Mucosa of rectum (tissue), 2 donors: ENCODE results near the gene PRKAG2.

Experiments used
- H3K27ac ChIP-seq, 2 donors: one replicate each; pipeline ENCODE4 v1.7.0; 2013; ENCODE audit warnings: inconsistent platforms in 2 of 2, low read depth in 2 of 2, low read length in 2 of 2
- H3K27me3 ChIP-seq, 2 donors: one replicate each; pipeline ENCODE4 v1.7.0; 2013; ENCODE audit warnings: low read length in 2 of 2; ENCODE audit not compliant: control insufficient read depth in 2 of 2, insufficient read depth in 2 of 2
- H3K36me3 ChIP-seq, 2 donors: one replicate each; pipeline ENCODE4 v1.7.0; 2013; ENCODE audit warnings: low read length in 2 of 2; ENCODE audit not compliant: control insufficient read depth in 2 of 2, insufficient read depth in 2 of 2
- H3K4me1 ChIP-seq, 2 donors: one replicate each; pipeline ENCODE4 v1.7.0; 2013; ENCODE audit warnings: low read length in 2 of 2, mild to moderate bottlenecking in 1 of 2; ENCODE audit not compliant: control insufficient read depth in 2 of 2, insufficient read depth in 2 of 2
- H3K4me3 ChIP-seq, 2 donors: one replicate each; pipeline ENCODE4 v1.7.0; 2013; ENCODE audit warnings: low read length in 2 of 2
- H3K9ac ChIP-seq, 2 donors: one replicate each; pipeline ENCODE4 v1.7.0; 2013; ENCODE audit warnings: low read length in 2 of 2, low read depth in 1 of 2, mild to moderate bottlenecking in 1 of 2
- H3K9me3 ChIP-seq, 2 donors: one replicate each; pipeline ENCODE4 v1.7.0; 2013; ENCODE audit warnings: low read length in 2 of 2; ENCODE audit not compliant: control insufficient read depth in 2 of 2
- donor health status: healthy.
- donor health status: Normal muscosa, but diverticular disease.

PRKAG2 gene

DNA sequence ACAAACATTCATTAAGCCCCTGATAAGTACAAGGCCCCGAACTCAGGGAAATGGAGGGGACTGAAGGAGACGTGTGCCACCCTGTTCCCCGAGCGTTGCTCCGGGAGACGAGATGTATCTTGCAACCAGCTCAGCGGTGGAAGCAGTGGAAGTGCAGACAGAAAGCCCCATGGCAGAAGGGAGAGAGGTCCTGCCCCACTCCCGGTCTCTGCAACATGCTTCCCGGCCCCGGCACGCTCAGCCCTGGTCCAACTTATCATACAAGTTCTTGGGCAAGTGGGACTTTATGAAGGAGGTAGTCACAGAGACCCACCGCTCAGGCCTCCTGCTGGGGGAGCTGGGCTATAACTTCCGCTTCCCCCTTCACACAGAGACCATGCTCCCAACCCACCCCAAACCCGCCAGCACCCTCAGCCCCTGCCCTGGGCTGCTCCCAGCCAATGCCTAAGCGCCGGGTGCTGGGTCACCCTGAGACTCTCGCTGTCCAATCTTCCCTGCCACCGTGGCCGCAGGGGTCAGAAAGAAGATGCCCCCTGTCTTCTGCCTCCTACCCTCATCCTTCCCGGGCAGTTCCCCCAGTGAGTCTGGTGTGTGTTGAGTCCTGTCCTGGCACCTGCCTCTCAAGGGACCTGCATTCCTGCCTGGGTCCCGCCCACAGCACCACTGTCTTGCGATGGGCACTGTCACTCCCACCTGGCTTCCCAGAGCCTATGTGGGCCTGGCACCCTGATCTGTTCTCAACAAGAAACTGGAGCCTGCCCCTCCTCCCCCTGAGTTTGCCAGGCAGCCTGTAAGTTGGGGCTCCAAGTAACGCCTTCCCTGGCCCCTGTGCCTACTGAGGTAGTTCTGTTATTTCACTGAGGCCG, 157.7 kb downstream of the PRKAG2 start:
- Histone ChIP-seq H3K27ac (peak overlapping the region in 1 of 2 donors; percentile 64), H3K9ac (no peak overlapping the region), H3K4me3 (no peak overlapping the region), H3K9me3 (no peaks in the 10 kb centered on the region), H3K36me3 (no peaks in the 10 kb centered on the region), H3K27me3 (no peaks in the 10 kb centered on the region), H3K4me1 (peaks cover 0 to 43% of the 10 kb centered on the region in 2 donors)

DNA sequence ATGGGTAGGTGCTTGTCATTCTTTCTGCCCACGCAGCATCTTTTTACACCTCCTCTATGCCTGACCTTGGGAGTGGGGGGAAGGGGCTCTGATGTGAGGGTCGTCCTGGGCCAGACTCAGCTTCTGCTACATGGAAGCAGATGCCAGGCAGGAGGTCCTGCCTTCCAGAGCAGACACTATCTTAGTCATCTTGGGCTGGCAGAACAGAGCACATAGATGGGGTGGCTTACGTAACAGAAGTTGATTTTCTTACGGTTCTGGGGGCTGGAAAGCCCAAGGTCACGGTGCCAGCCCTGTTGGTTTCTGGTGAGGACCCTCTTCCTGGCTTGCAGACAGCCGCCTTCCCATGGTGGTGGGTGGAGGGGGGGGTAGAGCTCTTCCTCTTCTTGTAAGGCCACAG, 159.0 kb downstream of the PRKAG2 start:
- Histone ChIP-seq H3K4me1 (peaks cover 0 to 43% of the 10 kb centered on the region in 2 donors), H3K4me3 (no peak overlapping the region), H3K36me3 (no peaks in the 10 kb centered on the region), H3K27ac (no peak overlapping the region), H3K9ac (no peak overlapping the region), H3K9me3 (no peaks in the 10 kb centered on the region), H3K27me3 (no peaks in the 10 kb centered on the region)

DNA sequence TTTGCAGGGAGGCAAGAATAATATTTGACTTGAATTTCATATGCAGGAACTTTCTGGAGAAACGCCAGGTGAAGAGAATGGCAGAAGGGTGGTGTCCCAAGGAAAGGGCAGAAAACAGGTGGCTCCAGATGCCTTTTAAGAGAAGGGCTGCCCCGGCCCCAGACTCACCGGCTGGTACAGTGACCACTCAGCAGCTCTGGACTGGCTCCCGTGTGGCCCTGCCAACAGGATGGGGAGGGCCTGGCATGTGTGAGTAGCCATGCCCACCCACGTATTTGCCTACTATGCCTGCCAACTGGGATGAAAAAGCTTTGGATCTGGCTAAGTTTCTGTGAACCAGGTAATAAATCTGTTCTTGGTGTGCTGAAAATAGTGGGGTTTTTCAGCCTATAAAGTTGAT, 159.5 kb downstream of the PRKAG2 start:
- H3K4me1 ChIP-seq, result peaks cover 0 to 43% of the 10 kb centered on the region in 2 donors
- no peaks in the 10 kb centered on the region for H3K9me3 ChIP-seq
- H3K9ac ChIP-seq, result no peak overlapping the region
- no peak overlapping the region for H3K27ac ChIP-seq
- H3K27me3 ChIP-seq, result no peaks in the 10 kb centered on the region
- H3K4me3 ChIP-seq, result no peak overlapping the region
- no peaks in the 10 kb centered on the region for H3K36me3 ChIP-seq

DNA sequence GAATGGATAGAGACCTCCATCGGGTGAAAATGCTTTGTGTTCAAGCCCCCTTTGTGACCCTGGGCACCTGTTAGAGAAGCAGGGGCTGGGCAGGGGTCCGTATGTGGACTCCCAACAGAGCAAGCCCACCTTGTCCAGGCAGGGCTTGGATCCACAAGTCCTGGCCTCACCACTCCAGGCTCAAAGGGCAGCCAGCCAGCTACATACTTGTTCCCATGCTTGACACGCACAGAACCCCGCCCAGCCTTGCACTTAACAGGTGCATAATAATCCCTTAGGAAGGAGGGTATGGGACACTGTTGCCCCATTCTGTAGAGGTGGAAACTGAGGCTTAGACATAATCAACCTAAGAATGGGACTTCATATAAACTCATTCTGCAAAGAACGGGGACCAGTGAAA, 160.6 kb downstream of the PRKAG2 start:
- peak overlapping the region; percentile 28 to 54 for H3K27ac ChIP-seq
- H3K27me3 ChIP-seq, result no peaks in the 10 kb centered on the region
- H3K4me1 ChIP-seq, result peaks cover 0 to 36% of the 10 kb centered on the region in 2 donors
- H3K9me3 ChIP-seq, result no peaks in the 10 kb centered on the region
- no peaks in the 10 kb centered on the region for H3K36me3 ChIP-seq
- no peak overlapping the region for H3K4me3 ChIP-seq
- H3K9ac ChIP-seq, result peak overlapping the region in 1 of 2 donors; percentile 29

DNA sequence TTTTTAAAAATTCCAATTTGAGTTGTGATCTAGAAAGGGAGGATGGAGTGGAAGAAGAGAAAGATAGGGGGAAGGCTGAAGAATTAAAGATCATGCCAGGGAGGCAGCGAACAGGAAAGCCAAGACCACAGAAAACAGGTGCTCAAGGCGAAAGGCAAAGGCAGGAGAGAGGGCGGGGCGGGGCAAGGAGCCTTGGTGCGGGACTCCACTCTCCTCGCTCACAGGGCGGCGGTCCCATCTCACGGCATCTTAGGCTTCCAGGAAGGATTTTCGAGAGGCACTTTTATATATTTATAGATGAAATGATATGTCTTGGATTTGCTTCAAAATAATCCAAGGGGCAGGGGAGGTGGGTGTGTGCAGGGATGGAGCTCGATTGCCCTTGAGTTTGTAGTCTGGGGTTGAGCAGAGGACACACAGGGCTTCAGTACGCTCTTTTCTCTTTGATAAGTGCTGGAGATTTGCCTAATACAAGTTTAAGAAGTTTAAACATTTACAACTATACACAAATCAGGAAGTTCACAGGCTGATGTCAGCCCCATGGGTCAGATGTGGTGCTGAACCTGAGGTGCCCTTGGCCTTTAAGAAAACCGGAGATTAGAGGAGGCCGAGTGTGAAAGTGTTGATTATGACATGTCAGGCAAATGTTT, 161.1 kb downstream of the PRKAG2 start:
- H3K4me3 ChIP-seq, result no peak overlapping the region
- H3K36me3 ChIP-seq, result no peaks in the 10 kb centered on the region
- peak overlapping the region; percentile 28 to 54 for H3K27ac ChIP-seq
- no peaks in the 10 kb centered on the region for H3K27me3 ChIP-seq
- H3K9me3 ChIP-seq, result no peaks in the 10 kb centered on the region
- peaks cover 0 to 36% of the 10 kb centered on the region in 2 donors for H3K4me1 ChIP-seq
- peak overlapping the region in 1 of 2 donors; percentile 29 for H3K9ac ChIP-seq

DNA sequence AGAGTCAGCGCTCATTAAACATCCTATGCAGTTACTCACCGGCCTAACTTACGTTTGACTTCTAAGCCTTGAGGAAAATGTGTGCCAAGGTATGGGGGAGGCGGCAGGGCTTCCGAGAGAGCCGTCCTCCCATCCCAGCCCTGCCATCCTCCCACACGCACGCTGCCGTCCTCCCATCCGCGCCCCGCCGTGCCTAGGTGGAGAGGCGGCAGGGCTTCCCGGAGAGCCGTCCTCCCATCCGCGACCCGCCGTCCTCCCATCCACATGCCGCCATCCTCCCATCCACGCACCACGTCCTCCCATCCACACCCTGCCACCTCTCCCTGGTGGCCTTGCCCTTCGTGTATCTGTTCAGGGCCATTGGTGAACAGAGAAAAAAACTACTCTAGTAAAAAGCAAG, 162.7 kb downstream of the PRKAG2 start:
- Histone ChIP-seq H3K4me3 (no peak overlapping the region), H3K27ac (no peak overlapping the region), H3K9ac (no peak overlapping the region), H3K36me3 (peaks cover 0 to 4% of the 10 kb centered on the region in 2 donors), H3K27me3 (no peaks in the 10 kb centered on the region), H3K9me3 (no peaks in the 10 kb centered on the region), H3K4me1 (peaks cover 0 to 27% of the 10 kb centered on the region in 2 donors)

DNA sequence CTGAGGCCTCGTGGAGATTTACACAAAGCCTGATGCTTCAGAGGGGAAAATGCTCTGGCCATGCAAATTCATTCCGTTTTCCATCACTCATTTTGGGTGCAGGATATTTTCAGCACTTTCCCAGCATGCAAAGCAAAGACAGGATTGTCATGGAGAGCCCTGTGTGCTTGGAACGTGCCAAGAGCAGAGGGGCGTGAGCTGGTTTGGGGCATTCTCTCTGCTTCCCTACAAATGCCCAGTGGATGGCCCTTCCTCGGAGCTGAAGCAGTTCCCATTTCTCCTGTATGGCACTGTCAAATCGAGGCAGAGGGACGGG, 164.1 kb downstream of the PRKAG2 start:
- Histone ChIP-seq H3K27ac (no peak overlapping the region), H3K27me3 (no peaks in the 10 kb centered on the region), H3K9me3 (no peaks in the 10 kb centered on the region), H3K4me3 (no peak overlapping the region), H3K36me3 (peaks cover 0 to 9% of the 10 kb centered on the region in 2 donors), H3K4me1 (peaks cover 0 to 19% of the 10 kb centered on the region in 2 donors), H3K9ac (no peak overlapping the region)

DNA sequence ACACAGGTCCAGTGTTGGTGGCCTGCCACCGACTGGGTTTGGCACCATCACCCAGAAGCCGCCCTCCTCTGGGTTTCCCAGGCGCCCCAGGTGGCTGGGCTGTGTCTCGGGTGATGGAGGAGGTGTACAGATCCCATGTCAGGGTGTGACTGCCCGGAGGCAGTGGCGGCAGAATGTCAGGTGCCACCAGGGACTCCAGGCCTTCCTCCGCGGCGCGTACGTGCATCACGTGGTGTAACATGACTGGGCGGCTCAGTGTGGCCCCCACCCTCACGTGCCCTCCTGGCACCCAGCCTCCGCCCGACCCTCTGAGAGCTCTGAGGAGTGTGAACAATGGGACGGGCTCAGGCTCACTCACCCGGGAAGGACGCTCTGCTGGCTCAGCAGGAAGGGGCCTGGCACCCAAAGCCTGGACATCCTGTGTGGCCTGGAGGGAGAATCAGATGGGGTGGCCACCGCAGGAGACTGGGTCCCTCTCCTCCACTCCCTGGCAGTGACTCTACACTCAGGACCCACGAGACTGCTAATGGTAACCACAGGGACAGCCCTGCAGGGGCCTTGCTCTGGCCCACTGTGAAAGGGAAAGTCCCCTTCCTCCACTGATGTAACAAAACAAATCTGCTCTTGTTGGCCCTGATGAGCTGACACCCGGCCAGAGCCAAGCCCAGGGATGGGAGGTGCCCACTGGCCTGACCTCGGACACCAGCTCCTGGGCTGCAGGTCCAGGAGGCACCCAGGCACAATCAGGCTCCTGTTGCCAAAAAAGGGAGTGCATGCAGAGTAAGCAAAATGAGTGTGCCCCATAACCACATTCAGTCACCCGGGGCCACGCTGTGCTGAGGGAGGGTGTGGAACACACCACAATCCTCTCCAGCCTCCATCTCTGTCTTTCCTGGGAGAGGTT, 164.8 kb downstream of the PRKAG2 start:
- Histone ChIP-seq H3K9ac (no peak overlapping the region), H3K27me3 (no peaks in the 10 kb centered on the region), H3K9me3 (no peaks in the 10 kb centered on the region), H3K4me1 (peaks cover 0 to 14% of the 10 kb centered on the region in 2 donors), H3K36me3 (peaks cover 0 to 9% of the 10 kb centered on the region in 2 donors), H3K27ac (no peak overlapping the region), H3K4me3 (no peak overlapping the region)

DNA sequence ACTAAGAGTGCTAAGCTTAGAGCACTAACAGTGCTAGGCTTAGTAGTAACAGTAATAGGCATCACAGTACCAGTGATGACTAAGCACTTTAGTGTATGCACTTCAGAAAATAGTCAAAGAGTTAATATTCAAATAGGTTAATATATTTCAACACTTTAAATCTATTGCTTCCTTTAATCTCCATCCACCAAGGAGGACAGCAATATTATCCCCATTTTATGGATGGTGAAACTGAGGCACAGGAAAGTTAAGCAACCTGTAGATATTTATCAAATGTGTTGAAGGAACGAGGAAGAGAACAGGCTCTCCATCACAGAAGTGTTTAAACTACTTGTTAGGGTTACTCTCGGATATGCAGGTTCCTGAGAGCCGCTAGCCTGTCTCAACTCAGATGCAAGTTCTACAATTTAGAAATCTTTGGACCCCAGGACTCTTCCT, 165.5 kb downstream of the PRKAG2 start:
- Histone ChIP-seq H3K27ac (no peak overlapping the region), H3K4me1 (peaks cover 0 to 9% of the 10 kb centered on the region in 2 donors)

More for the DNA sequence above, 165.5 kb downstream of the PRKAG2 start:
- H3K36me3 ChIP-seq, result peaks cover 0 to 9% of the 10 kb centered on the region in 2 donors
- H3K9me3 ChIP-seq, result no peaks in the 10 kb centered on the region
- H3K27me3 ChIP-seq, result no peaks in the 10 kb centered on the region
- H3K9ac ChIP-seq, result no peak overlapping the region
- no peak overlapping the region for H3K4me3 ChIP-seq
